PC-3 (cell line): ENCODE results near the gene GALNT14.

Source experiments
- EZH2 ChIP-seq: fragments of 300-600 bp; sonication (generic); IDR thresholded peaks from one replicate; pipeline ENCODE4 v1.6.1; 2017; ENCODE audit warnings: antibody characterized with exemption, mild to moderate bottlenecking, low read length; ENCODE audit not compliant: unreplicated experiment
- TF ChIP-seq, protein P1 (sequence below): fragments of 300-600 bp; sonication (generic); conservative IDR thresholded peaks from 2 replicates; pipeline ENCODE4 v1.5.1; 2017; ENCODE audit warnings: antibody characterized with exemption, low read depth, mild to moderate bottlenecking, low read length

DNA sequence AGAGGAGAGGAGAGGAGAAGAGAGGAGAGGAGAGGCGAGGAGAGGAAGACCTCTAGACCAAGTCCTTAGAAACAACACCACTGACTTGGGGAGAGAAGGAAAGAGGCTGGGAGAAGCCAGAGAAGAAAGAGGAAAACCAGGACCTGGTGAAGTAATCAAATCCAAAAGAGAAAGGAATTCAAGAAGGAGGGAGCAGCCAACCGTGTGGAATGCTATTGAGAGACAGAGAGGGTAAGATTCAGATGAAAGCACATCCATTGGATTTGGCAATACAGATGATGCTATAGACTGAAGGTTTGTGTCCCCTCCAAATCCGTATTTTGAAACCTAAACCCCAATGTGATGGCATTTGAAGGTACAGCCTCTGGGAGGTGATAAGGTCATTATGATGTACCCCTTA, 50.7 kb downstream of the GALNT14 start:
- TF ChIP-seq, protein P1, sequence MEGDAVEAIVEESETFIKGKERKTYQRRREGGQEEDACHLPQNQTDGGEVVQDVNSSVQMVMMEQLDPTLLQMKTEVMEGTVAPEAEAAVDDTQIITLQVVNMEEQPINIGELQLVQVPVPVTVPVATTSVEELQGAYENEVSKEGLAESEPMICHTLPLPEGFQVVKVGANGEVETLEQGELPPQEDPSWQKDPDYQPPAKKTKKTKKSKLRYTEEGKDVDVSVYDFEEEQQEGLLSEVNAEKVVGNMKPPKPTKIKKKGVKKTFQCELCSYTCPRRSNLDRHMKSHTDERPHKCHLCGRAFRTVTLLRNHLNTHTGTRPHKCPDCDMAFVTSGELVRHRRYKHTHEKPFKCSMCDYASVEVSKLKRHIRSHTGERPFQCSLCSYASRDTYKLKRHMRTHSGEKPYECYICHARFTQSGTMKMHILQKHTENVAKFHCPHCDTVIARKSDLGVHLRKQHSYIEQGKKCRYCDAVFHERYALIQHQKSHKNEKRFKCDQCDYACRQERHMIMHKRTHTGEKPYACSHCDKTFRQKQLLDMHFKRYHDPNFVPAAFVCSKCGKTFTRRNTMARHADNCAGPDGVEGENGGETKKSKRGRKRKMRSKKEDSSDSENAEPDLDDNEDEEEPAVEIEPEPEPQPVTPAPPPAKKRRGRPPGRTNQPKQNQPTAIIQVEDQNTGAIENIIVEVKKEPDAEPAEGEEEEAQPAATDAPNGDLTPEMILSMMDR: no peak
- no peak for TF ChIP-seq EZH2
